ENCODE measurements around the gene CFAP77.

CFAP77 gene

GRCh38 chr9:132592451-132592850 is 182.4 kb downstream of the CFAP77 start:
- DNase-seq (ENCODE audit: extremely low read depth, insufficient read length): no peak
- Histone ChIP-seq H3K27me3 (replicated peaks; ENCODE audit: control insufficient read depth, insufficient read depth, low read length) (peaks cover 2% of the 10 kb centered on the region), H3K4me3 (replicated peaks; ENCODE audit: low read depth, low read length) (no peak overlapping the region), H3K36me3 (ENCODE audit: control insufficient read depth, insufficient read depth, low read length) (peaks cover 7% of the 10 kb centered on the region)
- TF ChIP-seq CTCF (IDR thresholded peaks at IDR 0.05; ENCODE audit: insufficient read depth, low read length, poor library complexity, severe bottlenecking): no peak

DNA sequence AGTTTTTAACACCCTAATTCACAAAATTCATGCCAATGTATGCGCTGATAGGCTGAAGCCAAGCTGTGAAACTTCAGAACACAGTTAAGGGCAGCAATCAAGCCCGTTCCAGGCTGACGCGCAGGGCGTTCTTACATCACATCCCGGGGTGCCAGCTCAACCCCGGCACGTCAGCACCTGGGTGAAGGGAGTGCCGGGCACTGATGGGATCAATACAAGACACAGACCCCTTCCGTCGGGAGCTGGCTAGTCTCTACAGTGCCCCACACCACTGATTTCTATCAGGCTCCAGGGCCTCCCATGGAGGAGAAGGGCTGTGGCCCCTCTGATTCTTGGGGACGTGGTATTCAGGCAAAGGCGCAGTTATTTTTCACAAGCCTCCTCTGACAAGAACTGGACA is 184.4 kb downstream of the CFAP77 start:
- Histone ChIP-seq H3K36me3 (ENCODE audit: control insufficient read depth, insufficient read depth, low read length) (peaks cover 7% of the 10 kb centered on the region), H3K27me3 (replicated peaks; ENCODE audit: control insufficient read depth, insufficient read depth, low read length) (no peaks in the 10 kb centered on the region; the same call in 1 of the 2 replicates), H3K4me3 (replicated peaks; ENCODE audit: low read depth, low read length) (no peak overlapping the region)
- DNase-seq (ENCODE audit: extremely low read depth, insufficient read length): no peak
- no peak for TF ChIP-seq CTCF (IDR thresholded peaks at IDR 0.05; ENCODE audit: insufficient read depth, low read length, poor library complexity, severe bottlenecking)

- no peak for TF ChIP-seq CTCF (IDR thresholded peaks at IDR 0.05; ENCODE audit: insufficient read depth, low read length, poor library complexity, severe bottlenecking)
- DNase-seq (ENCODE audit: extremely low read depth, insufficient read length): no peak
- H3K36me3 ChIP-seq (ENCODE audit: control insufficient read depth, insufficient read depth, low read length): peaks cover 8% of the 10 kb centered on the region
- H3K4me3 ChIP-seq (replicated peaks; ENCODE audit: low read depth, low read length): no peak overlapping the region
- no peaks in the 10 kb centered on the region for H3K27me3 ChIP-seq (replicated peaks; ENCODE audit: control insufficient read depth, insufficient read depth, low read length)
Measured at GRCh38 chr9:132595319-132595718, 185.3 kb downstream of the CFAP77 start.

- Histone ChIP-seq H3K36me3 (ENCODE audit: control insufficient read depth, insufficient read depth, low read length) (peaks cover 16% of the 10 kb centered on the region), H3K27me3 (replicated peaks; ENCODE audit: control insufficient read depth, insufficient read depth, low read length) (no peaks in the 10 kb centered on the region), H3K4me3 (replicated peaks; ENCODE audit: low read depth, low read length) (no peak overlapping the region)
- no peak for TF ChIP-seq CTCF (IDR thresholded peaks at IDR 0.05; ENCODE audit: insufficient read depth, low read length, poor library complexity, severe bottlenecking)
- no peak for DNase-seq (ENCODE audit: extremely low read depth, insufficient read length)
Measured at GRCh38 chr9:132596200-132596599, 186.2 kb downstream of the CFAP77 start.

DNA sequence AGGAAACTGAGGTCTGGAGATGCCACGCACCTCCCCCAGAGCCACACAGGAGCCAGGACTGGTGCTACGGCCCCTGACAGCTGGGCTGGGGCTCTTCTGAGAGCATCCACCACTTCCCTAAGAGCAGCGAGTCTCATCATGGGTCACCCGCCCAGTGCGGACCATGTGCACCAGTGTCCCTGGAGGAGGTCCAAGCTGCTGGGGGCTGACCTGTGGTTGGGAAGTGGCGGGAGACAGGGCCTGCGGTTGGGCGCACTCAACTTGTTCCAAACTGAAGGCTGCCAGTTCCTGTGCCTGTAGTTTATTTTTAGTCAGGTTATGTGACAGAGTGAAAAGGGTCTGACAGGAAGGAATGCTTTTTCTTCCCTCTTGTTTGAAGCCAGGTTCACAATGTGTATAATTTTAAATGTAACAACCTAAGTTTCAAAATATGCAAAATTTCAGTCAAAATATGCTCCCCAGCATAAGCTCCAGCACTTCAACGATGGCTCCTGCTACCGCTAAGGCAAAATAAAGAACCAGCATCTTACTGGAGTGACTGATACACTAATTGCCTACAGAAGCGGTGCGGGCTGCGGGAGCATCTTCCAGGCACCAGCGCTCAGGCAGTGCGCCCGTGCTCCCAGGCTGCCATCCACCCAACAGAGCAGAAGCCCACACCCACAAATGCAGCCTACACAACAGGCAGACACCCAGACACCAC is 187.2 kb downstream of the CFAP77 start:
- H3K4me3 ChIP-seq (replicated peaks; ENCODE audit: low read depth, low read length): no peak overlapping the region
- no peak for TF ChIP-seq CTCF (IDR thresholded peaks at IDR 0.05; ENCODE audit: insufficient read depth, low read length, poor library complexity, severe bottlenecking)
- peaks cover 20% of the 10 kb centered on the region for H3K36me3 ChIP-seq (ENCODE audit: control insufficient read depth, insufficient read depth, low read length)
- no peaks in the 10 kb centered on the region for H3K27me3 ChIP-seq (replicated peaks; ENCODE audit: control insufficient read depth, insufficient read depth, low read length)
- no peak for DNase-seq (ENCODE audit: extremely low read depth, insufficient read length)

Data from GM06990 (cell line).